Epithelial cell of prostate (primary cell): ENCODE data around the gene SRPK2.
A peak's percentile ranks its signal among the peaks of the same experiment; 100 is the strongest.

Source experiments
- DNase-seq: peaks from one replicate; pipeline ENCODE4 v3.0.0-alpha.2; 2011; ENCODE audit warnings: low read depth, low spot score
- H3K27ac ChIP-seq: fragments of 450-650 bp; 2 replicates; pipeline ENCODE4 v1.5.1; 2017; ENCODE audit warnings: mild to moderate bottlenecking

SRPK2 gene

DNA sequence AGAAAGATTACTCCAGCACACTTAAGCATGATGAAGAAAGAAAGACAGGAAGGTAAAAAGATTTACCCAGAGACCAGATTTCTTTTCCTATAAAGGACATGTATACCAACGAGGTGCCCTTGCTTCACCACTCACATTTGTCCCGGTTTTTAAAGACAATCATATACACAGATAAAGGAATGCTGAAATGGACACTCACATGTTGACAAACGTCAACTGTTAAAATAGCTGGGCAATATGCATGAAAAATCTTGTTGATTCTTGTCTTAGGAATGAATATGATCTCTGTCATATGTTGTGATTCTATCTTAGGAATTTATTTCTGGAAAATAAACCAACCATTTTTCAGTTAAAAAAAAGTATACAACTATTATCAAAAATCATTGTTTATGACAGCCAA, 158.2 kb downstream of the SRPK2 start:
- H3K27ac ChIP-seq = peak overlapping the region; percentile 86
- no peak for DNase-seq

DNA sequence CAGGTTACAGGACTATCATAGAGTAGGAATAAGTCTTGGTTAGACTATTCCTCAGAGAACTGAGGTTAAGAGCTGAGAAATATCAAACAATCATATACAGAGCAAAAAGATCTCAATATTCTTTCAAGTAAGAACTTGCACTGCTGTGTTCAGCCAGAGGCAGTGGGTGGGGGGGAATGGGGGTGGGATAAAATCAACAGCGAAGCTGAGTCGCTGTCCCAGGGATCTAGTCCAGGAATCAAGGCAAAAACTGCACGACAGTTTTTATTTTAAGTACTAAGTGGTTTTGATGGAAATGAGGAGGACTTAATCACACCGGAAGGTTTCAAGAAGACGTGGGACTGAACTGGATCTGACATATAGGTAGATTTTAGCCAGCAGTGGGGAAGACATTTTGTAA, 159.1 kb downstream of the SRPK2 start:
- peak overlapping the region; percentile 86 for H3K27ac ChIP-seq
- no peak for DNase-seq

DNA sequence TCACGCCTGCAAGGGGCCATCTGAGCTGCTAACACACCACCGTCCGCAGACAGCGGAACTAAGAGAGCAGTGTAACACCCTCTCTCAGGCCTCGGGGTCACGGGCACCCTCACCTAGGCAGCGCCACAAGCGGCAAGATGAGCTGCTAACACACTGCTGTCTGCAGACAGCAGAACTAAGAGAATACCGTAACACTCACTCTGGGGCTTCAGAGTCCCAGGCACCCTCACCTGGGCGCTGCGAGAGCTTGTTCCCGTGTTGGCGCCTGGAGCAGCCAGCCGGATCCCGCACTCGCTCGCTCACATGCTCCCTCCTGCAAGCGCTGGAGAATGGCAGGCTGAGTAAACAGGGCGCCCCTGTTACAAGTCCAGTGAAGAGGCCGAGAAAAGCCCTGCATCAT, 160.2 kb downstream of the SRPK2 start:
- no peak for DNase-seq
- H3K27ac ChIP-seq = peak overlapping the region; percentile 86

DNA sequence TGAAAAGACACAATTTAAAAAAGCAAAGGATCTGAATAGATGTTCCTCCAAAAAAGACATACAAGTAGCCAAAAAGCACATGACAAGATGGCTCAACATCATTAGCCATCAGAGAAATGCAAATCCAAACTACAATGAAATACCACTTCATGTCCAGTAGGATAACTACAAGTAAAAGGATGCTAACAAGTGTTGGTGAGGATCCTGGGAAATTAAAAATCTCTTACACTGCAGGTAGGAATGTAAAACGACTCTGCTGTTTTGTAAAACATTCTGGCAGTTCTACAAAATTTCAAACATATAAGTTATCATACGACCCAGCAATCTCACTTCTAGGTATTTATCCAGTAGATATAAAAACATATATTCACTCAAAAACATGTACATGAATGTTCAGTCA, 161.3 kb downstream of the SRPK2 start:
- DNase-seq = no peak
- H3K27ac ChIP-seq = no peak overlapping the region

DNA sequence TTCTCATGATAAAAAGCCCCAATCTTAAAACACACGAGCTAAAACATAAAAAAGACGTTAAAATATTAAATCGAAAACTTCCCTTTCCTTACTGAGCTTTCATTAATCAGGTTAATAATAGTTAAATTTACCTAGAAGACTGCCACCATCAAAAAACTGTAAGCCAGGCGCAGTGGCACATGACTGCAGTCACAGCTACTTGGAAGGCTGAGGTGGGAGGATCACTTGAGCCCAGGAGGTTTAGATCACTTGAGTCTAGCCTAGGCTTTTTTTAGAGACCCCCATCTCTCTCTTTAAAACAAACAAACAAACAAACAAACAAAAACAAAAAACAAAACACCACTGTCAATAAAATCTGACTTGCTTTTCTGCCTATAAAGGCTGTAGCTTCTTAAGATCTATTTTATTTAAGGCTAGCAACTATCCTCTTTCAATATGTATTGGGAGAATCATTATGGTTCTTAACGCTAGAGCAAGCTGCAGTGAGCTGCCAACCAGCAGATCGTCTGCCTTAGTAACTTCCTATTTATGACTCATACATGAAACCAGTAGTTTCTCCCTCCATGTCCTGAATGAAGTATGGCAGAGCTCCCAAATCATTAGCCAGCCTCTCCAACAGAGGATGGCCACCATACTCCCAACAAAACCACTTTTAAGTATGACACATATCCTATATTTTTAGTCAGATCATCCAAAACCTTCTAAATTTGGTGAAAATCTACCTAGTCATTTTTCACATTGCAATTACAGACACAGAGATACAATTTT, 163.7 kb downstream of the SRPK2 start:
- H3K27ac ChIP-seq = peak overlapping the region; percentile 92
- DNase-seq = peak; percentile 89

DNA sequence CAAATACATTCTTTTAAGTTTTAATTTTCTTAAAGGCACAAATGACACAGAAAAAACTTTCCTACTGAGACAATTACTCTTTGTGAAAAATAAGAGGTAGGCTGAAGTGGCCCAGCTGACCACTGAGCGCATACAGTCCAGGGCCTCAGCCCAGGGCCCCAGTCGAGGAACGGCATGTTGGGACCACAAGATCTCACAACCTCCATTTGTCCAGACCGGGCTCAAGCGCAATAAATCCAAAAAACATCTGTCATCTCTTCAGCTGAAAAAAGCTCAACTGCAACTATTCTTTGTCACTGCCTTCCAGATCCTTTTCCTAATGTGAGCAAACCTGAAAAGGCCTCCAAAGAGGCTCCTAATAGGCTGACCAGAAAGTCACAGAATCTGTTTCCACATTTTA, 165.8 kb downstream of the SRPK2 start:
- no peak overlapping the region for H3K27ac ChIP-seq
- no peak for DNase-seq

DNA sequence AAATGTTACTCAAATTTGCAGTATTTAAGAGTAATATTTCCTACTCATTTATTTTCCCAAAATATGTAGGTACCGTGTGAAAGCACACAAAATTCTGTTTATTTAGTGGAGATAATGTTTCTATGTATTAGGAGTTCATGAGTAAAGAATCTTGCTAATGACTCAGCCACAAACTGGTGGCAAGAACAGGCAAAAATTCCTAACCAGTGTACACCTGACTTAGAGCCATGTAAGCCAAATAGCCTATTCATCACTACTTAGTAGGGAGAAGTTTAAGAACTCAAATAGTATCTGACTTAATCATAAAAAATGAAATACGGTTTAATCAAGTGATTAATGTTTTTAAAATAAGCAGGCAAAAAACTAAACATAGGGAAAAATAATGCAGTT, 169.0 kb downstream of the SRPK2 start:
- DNase-seq = peak; percentile 90
- peak overlapping the region; percentile 97 for H3K27ac ChIP-seq

DNA sequence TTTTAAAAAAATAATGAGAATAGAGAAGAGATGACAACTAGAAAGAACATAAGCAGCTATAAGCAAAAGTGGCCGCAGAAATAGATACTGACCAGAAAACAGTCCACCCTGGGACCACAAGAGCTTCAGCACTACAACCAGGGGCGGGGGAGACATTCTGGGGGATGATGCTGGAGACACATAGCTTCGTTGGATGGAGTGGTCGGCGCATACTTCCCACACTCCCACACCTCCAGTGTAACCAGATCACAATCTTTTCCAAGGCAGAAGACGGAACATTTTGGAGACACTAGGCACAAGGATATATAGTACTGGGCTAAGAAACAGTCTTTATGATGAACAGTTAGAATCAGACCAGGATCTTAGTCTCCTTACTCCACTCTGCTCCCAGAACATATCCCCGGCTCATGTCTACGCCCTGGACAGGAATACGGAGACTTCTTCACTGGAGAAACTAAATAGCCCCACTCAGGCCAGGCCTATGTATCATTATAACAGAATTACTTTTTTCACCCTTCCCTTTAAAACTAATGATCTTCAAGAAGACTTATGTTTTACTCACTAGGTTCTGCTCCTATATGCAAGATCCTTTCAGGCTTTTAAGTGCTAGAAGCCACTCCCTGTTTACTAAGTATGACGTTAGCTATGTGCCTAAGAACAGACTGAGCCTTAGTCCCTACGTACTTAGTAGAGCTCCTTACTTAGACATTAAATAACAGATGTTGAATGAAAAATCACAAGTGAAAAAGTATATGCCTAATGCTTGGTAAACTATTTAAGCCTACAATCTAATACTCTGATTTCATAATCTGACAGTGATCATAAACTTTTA, 169.6 kb downstream of the SRPK2 start:
- DNase-seq = peak; percentile 65

DNA sequence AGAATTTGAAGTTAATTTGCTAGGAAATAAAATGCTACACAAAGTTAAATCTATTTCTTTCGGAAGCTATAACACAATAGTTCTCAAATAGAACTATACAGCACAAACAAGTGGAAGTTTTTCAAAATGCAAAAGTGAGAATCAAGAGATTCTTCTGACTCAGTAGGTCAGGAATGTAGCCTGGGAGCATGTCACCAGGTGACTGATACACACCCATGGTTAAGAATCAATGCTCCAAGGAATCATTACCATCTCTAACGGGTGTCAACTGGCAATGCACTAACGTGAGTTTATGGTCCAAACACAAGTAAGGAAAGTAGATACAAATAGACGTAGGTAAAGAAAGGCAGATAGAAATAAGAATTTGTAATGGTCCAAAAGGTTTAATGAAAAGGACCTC, 170.5 kb downstream of the SRPK2 start:
- peak overlapping the region; percentile 97 for H3K27ac ChIP-seq
- no peak for DNase-seq

More for the DNA sequence above, 169.6 kb downstream of the SRPK2 start:
- peak overlapping the region; percentile 97 for H3K27ac ChIP-seq

DNA sequence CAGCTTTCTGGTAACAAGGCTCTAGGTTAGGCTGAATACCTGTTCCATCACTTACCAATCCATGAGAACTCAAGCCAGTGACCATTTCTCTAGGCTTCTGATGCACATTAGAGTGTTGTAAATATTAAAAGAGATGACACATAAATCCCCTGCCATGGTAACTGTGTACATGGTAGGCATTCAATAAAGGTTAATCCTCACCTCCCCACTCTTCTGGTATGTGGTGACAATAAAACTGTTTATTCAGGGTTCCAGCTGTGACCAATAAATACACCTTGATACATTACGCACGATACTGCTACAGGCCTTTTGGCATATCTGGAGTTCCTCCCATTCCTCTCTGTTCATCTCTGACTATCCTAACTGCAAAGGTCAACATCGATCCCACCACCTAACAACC, 171.9 kb downstream of the SRPK2 start:
- no peak for DNase-seq
- H3K27ac ChIP-seq = peak overlapping the region; percentile 97

DNA sequence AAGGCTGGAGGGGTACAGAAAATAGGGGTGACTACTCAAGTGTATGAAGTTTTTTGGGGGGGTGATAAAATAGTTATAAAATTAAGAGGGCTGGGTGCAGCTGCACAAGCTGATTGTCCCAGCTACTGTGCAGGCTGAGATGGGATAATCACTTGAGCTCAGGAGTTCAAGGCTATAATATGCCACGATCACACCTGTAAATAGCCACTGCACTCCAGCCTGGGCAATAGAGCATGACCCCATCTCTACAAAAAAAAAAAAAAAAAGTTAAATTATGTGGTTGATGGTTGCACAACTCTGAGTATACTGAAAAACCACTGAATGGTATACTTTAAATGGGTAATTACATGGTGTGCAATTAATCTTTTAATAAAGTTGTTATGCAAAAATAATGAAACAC, 172.9 kb downstream of the SRPK2 start:
- no peak for DNase-seq
- H3K27ac ChIP-seq = no peak overlapping the region

DNA sequence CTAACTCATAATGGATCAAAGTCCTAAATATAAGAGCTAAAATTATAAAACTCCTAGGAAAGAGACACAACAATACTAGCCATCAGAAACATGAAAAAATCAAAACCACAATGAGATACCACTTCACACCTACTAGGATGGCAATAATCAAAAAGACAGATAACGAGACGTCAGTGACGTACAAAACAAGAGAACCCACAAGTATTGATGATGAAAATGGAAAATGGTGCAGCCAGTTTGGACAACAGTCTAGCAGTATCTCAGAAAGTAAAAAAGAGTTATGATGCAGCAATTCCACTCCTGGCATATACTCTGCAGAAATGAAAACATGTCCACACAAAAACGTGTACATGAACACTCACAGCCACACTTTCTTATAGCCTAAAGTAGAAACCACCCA, 173.5 kb downstream of the SRPK2 start:
- no peak for DNase-seq
- no peak overlapping the region for H3K27ac ChIP-seq

DNA sequence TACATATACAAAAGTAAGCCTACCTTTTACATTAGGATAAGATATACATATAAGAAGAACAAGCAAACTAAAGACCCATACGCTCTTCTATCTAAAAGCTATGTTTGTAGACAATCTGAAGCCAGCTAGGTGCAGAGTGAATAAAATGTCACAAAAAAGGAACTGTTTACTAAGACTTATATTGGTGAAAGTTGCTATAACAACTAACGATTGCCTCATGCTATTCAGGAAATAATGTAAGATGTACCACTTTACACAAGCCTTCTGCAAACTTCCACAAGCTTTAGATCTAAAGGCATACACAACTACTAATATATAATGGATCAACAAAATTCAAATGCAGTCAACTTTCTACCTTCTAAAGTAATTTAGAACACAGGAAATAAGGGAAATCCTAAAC, 175.1 kb downstream of the SRPK2 start:
- DNase-seq = no peak
- H3K27ac ChIP-seq = no peak overlapping the region

DNA sequence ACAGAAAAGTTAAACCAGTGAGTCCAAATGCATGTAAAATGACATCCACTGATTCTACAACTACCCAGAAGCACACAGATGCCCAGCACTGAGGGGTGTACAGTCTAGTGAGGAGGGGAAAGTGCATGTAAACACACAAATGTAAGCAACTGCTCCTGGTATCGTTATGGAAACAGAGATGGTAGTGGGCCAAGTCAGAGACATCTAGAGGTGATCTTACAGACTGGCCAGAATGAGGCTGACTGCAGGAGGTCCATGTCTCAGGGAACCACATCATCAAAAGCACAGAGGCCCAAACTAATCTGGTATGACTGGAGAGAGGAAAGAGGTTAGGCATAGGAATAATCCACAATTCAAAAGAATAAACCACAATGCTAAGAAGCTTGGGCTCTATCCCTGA, 176.5 kb downstream of the SRPK2 start:
- H3K27ac ChIP-seq = no peak overlapping the region

DNA sequence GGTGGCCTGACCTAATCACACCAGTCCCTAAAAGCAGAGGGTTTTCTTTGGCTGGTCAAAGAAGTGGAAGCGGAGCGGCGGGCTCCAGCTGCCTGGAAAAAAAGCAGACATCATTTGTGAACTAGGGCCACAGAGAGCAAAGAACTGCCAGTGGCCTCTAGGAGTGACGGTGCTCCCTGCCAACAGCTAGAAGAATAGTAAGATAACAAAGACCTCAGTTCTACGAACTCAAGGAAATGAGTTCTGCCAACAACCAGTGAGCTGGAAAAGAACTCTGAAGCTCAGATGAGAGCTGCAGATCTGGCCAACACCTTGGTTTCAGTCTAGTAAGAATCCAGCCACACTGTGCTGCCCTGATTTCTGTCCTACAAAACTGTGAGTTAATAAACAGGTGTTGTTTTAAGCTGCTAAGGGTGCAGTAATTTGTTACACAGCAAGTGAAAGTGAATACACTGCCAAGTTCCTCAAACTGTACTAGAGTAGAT, 178.0 kb downstream of the SRPK2 start:
- no peak for DNase-seq
- H3K27ac ChIP-seq = no peak overlapping the region

More for the DNA sequence above, 176.5 kb downstream of the SRPK2 start:
- DNase-seq = no peak

DNA sequence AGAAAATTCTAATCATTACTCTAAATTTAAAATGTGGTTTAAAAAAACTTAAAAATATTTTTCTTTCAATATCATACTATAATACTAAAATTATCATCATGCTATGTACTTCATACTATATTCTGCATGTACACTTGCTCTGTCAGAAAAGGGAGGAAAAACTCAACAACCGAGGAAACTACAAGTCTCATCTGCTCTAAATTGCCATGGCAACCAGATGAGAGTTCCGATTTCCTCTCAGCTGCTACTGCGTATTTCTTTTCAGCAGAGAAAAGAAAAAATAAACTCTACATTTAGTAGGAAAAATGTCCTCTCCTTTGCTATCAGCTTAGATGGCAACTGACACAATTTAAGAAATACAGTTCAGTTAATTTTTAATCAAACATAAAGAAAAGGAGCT, 178.9 kb downstream of the SRPK2 start:
- H3K27ac ChIP-seq = no peak overlapping the region
- no peak for DNase-seq

DNA sequence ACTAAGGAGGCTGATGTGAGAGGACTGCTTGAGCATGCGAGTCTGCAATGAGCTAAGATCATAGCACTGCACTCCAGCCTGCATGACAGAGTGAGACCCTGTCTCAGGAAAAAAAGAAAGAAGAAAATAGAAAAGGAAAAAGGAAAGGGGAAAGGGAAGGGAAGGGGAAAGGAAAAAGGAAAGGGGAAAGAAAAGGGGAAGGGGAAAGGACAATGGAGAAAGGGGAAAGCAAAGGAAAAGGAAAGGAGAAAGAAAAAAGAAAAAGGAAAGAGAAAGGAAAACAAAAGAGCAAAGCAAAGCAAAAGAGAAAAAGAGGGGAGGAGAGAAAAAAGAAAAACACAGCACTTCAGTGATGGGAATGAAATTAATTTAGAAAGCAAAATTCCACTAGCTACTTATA, 179.3 kb downstream of the SRPK2 start:
- no peak for DNase-seq
- no peak overlapping the region for H3K27ac ChIP-seq

DNA sequence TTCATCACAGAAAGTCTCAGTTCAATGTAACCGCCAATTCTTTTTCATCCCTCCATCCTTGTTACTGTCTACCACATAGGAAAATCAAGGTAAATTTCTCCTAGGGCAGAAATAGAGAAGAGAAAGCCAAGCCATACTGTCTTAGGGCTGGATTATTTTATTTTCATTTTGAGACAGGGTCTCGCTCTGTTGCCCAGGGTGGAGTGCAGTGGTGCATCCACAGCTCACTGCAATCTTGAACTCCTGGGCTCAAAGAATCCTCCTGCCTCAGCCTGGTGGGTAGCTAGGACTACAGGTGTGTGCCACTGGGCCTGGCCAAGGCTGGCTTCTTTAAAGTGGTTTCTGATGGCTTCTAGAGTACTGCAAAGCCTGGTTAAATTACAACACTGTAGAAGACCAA, 181.7 kb downstream of the SRPK2 start:
- DNase-seq = no peak
- H3K27ac ChIP-seq = no peak overlapping the region

DNA sequence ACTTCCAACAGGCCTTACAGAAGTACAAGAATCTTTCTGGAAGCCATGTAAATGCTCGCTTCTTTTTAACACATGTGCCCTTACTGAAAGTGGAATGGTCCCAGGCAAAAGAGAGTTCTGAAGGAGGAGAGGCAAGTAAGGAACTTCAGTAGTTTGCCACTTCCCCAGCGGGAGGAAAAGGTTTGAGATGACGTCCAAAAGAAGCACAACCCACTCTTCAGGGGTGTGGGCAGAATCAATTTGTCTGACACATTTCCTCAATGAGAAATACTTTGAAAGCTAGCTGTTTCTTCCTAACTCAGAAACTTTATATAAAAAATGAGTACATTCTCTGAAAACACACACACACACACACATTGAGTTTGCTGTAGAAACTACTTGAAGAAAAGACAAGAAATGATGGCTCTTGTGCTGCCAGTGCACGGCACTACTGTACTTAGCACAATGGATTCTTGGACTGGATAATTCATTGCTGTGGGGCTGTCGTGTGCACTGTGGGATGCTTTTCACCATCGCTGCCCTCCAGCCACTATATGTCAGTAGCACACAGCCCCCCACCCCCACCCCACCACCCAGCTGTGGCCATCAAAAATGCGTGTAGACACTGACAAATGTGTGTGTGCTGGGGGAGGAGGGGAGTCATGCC, 183.0 kb downstream of the SRPK2 start:
- H3K27ac ChIP-seq = no peak overlapping the region
- DNase-seq = no peak

DNA sequence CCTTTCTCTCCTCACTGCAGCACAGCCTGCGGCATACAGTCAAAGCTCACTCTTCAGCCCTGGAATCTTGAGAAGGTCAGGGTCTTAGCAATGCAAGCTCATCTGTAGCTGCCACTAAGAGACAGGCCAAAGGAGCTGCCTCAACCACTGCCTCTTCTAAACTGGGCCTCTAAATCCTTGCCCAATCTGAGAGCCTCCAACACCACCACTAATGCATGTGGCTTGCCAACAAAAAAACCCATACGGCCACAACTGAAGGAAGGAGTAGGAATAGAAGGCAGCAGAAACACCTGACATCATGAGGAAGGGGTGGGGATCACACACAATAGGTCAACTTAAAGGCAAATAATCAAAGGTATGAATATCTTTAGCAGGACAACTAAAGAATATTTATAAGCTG, 183.8 kb downstream of the SRPK2 start:
- no peak for DNase-seq
- no peak overlapping the region for H3K27ac ChIP-seq

DNA sequence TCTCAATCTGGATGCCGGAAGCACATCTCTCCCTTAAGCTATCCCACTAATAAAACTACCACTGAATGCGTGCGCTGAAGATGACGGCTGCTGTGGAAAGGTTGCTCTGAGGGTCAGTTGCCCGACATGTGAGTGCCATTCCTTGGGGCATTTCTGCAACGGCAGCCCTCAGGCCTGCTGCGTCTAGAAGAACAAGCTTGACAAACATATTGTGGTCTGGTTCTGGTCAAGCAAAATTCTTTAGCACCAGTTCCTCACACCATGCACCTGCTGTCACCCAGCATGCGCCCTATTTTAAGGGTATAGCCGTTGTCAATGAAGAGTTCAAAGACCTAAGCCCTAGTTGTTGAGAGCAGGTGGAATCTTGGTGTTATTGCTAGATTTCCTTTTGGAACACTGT, 184.2 kb downstream of the SRPK2 start:
- no peak overlapping the region for H3K27ac ChIP-seq

More for the DNA sequence above, 184.2 kb downstream of the SRPK2 start:
- DNase-seq = no peak
